ENCODE results near the gene STARD3. TPM values are rescaled to one million over a fixed set of nuclear protein-coding genes. Genes with fewer than 3 reads are reported as not detected.

STARD3 gene
- total RNA-seq, 1 experiment from 2014 or later, result 27.0 TPM

DNA sequence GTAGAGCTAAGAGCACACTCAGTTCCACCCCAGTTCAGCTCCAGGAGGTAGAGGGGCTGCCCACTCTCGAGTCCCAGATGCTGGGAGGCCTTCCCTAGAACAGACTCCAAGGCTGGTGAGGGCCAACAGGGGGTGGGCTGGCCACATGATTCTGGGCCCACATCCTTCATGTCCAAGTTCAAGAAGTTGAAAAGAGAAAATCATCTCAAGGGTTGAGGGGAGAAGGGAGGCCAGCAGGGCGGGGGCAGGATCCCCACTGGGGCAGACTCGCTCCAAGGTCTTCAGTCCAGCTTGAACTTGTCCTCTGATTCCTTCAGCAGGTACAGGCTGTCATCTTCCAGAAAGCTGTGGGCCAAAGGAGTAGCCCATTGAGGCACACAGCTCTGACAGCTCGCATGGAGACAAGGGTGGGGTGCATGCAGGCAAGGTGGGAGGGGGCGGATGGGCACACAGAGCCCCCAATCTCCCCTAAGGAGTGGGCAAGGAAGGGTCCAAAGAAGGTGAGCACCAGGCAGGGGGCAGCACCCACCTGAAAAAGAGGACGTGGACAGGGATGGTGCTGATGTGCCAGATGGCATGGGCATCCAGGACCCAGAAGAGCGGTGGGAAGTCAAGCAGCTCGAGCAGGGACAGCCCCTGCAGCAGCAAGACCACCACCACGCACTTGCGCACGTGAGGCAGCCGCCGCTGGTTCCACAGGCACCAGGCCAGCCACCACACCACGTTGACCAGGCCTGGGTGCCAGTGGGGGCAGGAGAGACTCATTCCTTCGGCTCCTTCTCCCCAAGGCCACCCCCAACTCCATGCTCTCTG lies 35.8 kb downstream of the STARD3 start:
- DNase-seq (ENCODE audit: low read depth), result no peak

DNA sequence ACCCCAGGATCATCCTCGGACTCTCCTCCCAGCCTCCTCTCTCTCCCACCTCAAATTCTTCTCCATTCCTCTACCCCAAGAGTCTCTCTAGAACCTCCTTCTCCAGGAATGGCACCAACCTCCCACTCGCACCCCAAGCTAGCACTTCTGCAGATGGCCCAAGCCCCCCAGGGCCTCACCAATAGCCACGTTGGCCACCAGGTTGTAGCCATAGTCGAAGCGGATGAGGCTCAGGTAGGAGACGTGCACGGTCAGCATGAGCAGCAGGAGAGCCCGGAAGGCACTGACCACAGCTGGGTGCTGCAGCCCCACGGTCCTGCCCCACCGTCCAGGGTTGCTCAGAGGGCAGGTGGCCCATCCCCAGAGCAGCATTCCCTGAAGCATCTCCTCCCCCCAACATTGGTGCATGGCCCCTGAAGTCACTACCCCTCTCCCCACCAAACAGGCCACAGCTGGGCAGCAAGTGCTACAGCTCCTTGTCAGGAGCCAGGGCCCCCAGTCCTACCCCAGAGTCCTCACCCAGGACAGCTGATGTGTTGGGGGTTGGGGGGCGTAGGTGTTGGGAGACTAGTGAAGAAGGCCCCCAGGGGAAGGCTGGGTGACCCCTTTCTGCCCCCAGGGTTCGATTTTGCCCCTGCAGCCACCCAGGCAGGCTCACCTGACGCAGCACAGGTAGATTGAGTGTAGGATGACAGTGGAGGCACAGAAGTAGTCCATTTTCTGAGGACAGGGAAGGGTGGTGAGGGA lies 36.6 kb downstream of the STARD3 start:
- DNase-seq (ENCODE audit: low read depth), result no peak

DNA sequence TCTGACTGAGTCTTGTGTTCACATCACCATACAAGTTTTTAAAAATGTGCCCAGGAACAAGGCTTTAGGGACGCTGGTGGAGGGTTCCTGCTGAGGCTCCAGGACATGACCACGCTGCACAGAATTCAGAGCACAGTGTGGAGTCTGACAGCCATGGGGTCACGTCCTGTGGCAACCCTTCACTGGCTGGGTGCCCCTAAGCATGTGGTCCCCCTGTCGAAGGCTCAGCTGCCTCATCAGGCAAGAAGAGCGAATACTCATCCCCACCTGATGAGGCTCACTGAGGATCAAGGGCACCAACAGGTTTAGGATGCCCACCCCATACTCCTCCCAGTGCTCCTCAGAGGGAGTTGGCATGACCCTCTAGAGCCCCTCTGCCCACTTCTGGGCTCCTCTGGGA lies 37.2 kb downstream of the STARD3 start:
- DNase-seq (ENCODE audit: low read depth), result no peak

DNA sequence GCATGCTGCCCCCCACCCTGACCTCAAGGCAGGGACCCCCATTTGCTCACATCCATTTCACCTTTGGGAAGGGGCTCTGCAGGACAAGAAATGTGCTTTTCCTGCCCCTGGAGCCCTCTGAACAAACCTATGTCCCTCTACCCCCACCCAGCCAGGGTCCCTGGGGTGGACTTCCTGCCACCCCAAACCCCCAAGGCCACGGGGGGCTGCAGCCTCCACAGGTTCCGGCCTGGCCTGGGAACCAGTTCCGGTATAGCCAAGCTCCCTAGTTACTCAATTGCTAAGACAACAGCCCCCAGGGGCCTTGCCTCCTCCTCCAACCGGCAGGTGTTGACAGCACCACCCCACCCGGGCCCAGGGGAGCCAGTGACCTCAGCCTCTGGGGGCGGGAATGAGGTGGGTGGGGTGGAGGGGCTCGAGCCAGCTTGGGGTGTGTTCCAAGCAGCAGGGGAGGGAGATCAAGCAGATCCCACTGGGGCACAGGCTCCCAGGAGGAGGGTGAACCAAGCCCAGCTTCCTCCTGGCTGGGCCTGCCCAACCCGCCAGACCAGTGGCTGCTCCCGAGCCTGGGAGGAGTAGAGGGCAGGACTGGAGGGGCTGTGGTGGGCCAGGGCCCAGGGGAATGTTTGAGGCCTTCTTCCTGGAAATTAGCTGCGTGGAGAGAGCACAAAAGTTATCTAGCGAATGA lies 37.9 kb downstream of the STARD3 start:
- peak; percentile 60 for DNase-seq (ENCODE audit: low read depth)

DNA sequence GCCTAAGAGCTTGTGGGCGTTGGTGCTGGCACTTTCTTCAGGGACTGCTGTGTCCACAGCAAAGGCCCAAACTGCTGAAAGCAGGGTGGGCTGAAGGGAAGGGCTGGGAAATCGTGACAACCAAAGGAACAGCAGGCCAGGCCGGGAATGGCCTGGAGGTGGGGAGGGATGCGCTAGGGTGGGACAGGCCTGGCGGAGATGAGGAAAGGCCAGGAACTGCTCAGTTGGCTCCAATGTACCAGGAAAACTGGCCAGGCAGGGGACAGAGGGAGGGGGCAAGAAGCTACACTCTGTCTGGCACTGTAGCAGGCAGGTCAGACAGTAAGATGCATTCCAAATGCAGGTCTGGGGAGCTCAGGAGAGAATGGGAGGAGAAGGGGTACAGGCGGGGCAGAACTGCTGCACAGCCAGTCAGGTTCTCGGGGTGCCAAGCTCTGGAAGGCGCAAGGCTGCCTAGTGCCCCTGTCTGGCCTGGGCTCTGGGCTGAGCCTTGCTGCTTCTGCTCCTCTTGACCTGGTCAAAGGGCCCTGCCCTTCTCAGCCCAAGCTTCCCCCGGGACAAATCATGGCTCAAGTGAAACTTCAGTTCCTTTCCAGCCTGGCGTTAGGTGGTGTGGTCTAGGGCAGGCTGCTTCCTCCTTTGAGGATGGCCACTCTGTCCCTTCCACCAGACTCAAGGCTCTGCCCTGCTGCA lies 38.6 kb downstream of the STARD3 start:
- no peak for DNase-seq (ENCODE audit: low read depth)

DNA sequence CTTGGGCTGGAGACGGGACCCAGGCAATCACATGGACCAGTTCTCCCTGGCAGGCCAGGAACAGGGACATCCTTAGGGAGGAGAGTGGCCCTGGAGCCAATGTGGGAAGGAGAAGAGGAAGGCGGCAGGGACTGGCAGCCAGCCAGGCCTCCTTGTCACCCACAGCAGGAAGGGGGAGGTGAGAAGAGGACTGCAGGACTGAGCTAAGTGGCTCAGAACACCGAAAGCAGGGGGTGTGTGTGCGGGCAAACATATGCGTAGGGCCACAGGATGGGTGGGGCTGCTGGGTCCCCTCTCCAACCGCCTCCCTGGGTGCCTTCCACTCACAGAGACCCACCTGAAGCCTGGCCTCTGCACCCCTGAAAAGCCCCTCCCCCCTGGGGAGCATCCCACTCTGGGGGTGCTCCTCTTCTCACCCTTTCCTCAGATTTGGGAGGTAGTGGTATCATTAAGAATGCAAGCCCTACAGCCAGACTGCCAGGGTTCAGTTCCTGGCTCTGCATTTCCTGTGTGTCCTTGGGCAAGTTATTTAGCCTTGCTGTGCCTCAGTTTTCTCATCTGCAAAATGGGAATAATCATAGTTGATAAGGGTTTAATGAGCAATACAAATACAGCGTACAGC lies 39.4 kb downstream of the STARD3 start:
- peak; percentile 41 for DNase-seq (ENCODE audit: low read depth)

DNA sequence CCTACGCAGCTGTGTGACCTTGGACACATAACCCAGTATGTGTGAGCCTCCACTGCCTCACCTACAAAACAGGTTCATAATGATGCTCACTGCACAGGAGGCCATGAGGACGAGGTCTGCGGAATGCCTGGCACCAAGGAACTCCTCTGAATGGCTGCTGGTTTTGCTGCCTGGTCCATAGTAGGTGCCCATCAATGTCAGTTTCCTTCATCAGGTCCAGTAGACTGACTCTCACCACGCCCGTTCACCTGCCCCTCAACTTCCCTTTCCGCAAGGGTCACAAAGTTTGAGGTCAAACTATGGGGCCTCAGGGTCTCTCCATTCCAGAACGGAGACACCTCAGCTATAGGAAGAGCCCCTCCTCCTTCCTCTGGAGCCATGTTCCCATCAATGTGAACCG lies 40.1 kb downstream of the STARD3 start:
- no peak for DNase-seq (ENCODE audit: low read depth)

DNA sequence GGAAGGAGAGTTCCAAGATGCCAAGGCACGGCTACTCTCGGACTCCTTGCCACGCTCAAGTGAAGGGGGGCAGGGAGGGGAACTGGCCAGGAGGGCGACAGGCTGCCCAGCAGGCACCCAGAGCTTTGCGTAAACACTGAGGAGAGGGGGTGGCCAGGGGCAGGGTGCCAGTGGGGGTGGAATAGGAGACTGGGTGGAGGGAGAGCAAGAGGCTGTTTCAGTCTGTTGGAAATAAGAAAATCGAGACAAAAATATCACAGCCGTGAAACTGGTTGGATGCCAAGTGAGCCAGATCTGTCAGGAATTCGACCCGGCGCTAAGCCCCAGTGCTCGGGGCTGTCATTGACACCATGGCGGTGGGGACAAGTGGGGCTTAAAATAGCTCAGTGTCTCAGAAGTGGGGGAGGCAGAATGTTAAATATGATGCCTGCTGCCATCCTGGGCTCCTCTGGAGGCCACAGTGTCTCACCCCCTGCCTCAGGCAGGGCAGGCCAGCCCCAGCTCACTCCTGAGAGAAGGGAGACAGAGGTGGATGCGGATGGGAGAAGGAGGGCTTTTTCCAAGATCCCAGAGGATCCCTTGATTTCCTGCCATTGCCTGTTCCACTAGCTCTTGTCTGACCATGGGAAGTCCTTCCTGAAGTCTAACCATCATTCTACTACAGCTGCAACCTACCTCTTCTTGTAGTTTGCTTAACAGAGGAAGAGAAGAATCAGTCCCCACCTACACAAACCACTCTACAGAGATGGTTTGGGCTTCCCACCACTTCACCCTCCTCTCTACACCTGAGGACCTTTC lies 40.8 kb downstream of the STARD3 start:
- DNase-seq (ENCODE audit: low read depth), result no peak

DNA sequence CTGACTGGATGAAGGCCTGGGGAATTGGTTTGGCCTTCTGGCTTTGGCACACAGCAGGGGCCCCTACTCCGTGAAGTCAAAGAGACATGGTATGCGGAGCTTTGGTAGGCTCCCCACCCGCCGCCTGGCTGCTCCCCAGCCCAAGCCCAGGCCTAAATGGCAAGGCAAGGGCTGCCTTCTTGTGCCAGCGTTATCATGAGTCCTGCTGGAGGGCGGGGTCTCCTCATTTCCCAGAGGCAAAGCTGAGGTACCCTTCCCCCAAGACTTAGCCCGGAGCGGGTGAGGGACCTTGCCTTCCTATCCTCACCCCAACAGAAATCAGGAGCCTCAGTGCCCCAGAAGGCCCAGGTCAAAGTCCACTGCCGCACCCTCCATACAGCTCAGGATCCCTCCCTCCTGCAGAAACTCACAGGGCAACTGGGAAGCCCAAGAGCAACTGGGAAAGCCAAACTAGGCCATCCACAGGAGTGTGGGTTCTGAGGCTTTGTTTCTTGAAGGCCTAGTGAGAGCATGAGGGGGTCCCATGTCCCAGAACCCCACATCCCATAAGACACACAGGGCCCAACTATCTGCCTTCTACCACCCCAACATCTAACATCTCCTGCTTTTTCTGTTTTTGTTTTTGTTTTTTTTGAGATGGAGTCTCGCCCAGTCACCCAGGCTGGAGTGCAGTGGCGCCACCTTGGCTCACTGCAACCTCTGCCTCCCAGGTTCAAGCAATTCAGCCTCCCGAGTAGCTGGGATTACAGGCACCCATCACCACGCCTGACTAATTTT lies 41.6 kb downstream of the STARD3 start:
- no peak for DNase-seq (ENCODE audit: low read depth)

DNA sequence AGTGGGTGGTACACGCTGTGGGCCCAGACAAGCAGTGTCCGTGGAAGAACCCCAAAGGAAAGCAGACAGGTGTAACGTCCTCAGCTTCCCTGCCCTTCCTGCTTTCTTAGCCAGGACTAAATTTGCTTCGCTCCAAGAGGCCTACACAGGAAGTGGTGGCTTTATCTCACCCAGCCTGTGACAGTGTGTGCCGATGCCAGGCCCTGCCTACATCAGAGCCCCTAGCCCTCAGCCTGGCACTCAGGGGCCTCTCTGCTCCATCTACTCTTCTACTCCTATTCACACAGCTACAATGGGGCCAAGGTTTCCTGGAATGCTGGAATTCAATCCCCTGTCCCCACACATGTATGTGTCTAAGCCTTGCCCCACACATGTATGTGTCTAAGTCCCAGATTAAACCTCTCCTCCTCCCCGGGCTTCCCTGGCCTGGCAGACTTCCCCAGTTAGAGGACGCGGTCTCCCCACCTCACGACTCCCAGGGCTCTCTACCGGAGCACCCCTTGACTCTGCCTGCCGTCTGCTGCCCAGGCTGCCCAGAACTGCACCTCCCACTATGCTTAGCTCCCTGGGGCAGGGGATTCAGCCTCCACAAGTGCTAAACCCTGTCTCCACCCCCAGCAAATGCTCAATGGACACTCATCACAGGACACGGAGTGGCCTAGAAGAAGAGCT lies 42.7 kb downstream of the STARD3 start:
- DNase-seq (ENCODE audit: low read depth), result no peak

DNA sequence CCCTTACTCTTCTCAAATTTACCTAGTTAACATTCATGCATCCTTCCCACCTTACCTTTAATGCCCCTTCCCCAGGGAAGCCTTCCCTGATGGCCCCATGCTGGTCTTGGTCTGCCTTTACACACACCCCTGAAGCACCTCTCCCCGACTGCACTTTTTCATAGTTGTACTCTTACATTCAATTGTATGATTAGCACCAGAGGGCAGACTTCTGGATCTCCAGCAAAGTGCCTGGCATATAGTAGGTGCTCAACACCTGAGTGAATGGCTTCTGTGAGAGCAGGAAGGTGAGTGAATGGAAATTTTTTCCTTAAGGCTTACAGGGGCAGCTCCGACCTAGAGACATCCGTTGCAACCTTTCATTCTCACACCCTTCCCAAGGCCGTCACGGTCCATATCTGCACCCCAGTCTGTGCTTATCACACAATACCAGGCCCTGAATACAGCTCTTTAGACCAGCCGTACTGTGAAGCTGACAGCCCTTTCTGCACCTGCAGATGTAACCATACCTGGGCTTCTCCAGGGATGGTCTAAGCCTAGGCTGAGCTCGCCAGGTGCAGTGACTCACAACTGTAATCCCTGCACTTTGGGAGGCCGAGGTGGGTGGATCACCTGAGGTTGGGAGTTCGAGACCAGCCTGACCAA lies 46.5 kb downstream of the STARD3 start:
- DNase-seq (ENCODE audit: low read depth), result no peak

DNA sequence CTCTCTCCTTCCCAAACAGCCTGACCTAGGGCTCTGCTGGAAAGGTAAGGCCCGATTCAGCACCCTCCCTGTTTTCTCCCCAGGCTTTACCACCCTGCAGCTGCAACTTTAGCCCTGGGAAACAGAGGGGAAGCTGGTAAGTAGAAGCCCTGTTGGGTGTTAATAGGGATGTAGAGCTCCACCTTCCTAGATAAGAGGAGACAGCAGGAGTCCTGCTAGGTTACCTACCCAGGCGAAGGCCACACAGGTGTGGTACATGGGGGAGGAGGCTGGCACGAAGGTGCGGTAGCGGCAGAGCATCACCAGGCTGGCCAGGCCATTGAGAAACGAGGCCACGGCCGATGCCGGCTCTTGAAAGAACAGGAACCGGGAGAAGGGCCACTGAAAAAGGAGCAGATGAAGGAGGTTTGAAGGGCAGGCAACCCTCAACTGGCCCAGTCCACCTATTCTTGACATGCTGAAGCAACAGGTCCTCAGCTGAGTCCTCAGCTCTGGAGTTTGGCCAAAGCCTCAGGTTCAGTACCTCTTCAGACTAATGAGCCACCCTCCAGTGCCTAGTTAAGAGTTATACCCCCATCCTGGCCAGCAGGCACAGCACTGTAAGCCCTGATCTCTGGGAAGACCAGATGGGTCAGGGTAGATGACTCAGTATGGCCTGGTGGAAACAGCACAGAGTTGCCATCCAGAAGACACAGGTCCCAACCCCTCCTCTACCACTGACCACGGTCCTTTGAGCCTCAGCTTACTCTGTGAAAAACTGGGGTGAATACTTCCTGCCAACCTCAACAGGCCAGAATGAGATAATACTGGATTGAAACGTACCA lies 47.6 kb downstream of the STARD3 start:
- DNase-seq (ENCODE audit: low read depth), result no peak

DNA sequence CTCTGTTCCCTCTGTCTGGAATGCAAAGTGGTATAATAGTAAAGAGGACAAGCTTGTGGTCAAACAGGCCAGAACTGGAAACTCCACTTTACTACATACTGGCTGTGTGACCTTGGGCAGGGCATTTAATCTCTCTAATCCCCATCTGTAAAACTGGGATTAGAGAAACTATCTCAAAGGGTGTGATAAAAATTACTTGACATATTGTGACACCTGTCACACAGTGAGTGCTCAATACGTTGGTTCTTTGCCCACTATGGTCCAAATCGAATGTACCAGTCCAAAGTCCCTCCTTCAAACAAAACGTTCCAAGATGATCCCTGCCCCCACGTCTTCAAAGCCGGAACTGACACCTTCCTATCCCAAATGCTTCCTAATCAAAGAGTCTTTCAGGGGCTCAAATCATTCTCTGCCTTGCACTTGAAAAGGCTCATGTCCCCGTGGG lies 50.2 kb downstream of the STARD3 start:
- no peak for DNase-seq (ENCODE audit: low read depth)

DNA sequence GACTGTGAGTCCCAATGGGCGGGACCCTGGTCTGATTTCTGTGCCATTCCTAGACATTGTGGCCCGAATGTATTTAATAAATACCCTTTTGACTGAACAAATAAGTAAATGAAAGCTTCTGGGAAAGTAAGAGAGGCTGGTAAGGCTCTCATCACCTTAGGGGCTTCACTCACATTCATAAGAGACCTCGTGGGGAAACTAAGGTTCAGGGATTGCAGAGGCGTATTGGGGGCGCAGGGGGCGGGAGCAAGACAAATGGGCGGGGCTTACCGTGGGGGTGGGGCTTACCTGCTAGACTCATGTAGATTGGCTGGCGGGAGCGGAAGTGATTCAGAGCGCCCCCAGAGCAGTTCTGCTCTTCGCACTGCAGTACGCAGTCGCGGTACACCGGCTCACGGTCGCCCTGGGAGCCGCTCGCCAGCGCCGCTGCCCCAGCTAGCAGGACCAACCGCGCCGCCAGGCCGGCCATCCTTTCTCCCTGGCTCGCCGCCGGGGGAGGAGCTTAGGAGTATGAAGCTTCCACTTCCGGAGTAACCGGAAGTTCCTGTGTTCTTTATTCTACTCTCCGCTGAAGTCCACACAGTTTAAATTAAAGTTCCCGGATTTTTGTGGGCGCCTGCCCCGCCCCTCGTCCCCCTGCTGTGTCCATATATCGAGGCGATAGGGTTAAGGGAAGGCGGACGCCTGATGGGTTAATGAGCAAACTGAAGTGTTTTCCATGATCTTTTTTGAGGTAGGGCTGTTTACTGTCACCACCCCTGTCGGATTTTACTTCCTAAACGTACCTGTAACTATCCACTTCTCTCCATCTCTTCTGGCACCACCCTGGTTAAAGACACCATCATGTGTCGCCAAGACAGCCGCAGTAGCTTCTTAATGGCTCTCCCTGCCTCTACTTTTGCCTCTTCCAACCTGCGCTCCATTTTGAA lies 50.9 kb downstream of the STARD3 start, which contains the start of gene PGAP3:
PGAP3 (minus strand) TSS at position 512 of the 929 bp plus-strand sequence; CDS start at position 469, 43 bp downstream.
- peak; percentile 90 for DNase-seq (ENCODE audit: low read depth)

DNA sequence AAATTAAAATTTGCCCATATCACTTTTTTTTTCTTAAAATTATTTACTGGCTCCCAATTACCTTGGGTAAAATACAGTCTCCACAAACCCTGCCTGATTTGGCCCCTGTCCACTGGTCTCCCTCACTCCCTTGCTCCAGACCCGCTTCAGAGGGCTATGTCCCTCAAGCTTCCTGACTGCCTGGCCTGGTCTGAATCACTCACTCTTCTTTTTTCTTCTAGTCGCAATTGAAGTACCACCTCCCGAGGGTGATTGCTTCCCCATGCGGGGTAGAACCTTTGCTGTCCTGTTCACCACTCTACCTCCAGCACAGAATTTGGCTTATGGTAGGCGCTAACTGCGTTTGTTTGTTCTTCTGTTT lies 51.5 kb downstream of the STARD3 start:
- DNase-seq (ENCODE audit: low read depth), result no peak

DNA sequence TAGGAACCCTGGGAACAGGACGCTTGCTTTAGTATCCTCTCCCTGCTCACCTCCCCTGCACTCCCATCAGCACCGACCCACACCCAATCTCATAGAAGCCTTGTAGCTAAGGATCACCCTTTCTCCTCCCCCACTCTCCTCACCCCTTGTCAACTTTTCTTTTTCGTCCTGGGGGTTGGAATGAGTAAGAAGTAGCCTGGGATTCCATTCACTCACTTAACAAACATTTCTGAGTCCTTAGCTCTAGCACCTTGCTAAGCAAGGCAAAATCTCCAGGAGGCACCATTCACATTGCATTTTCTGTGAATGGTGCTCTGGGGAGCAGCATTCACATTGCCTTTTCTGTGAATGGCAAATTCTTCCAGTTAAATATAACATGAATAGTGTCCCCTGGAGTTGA lies 52.0 kb downstream of the STARD3 start:
- no peak for DNase-seq (ENCODE audit: low read depth)

DNA sequence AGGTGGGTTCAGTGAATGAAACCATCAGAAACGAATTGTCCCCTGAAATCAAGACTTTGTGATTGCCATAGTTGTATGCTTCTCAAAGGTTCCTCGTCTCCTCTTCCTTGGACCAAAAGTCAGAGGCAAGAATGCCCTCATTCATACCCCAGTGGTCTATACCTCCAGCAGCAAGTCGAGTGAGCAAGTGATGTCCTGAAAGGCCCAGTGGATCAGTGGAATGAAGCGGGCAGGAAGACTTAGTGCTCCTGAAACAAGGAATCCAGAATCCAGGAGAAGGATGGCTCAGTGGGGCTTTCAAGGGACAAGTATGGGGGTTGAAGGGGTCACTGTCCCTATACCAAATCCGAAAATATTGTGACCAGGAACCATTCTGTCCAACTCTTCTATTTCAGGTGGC lies 57.6 kb downstream of the STARD3 start:
- DNase-seq (ENCODE audit: low read depth), result no peak
